Prostate gland (tissue), 2 donors: ENCODE data around the gene CFAP20.

Source experiments
- POLR2A ChIP-seq: fragments of 450-650 bp; IDR thresholded peaks from one replicate; pipeline ENCODE4 v1.6.1; 2016; ENCODE audit warnings: antibody characterized with exemption, mild to moderate bottlenecking
- POLR2AphosphoS5 ChIP-seq: sonication (generic); formaldehyde crosslinking; IDR thresholded peaks from one replicate; pipeline ENCODE4 v1.6.1; 2017; ENCODE audit warnings: antibody characterized with exemption
- TF ChIP-seq, protein P1 (sequence below), 4 experiments: fragments of 200-600 bp in 2 of 4; fragments of 450-650 bp in 2 of 4; sonication (generic) in 2 of 4; IDR thresholded peaks; 1 replicate in 3 of 4; 2 replicates in 1 of 4; pipeline ENCODE4 v1.5.1; 2016 to 2019; ENCODE audit warnings: antibody characterized with exemption in 4 of 4, mild to moderate bottlenecking in 2 of 4, moderate library complexity in 2 of 4

DNA sequence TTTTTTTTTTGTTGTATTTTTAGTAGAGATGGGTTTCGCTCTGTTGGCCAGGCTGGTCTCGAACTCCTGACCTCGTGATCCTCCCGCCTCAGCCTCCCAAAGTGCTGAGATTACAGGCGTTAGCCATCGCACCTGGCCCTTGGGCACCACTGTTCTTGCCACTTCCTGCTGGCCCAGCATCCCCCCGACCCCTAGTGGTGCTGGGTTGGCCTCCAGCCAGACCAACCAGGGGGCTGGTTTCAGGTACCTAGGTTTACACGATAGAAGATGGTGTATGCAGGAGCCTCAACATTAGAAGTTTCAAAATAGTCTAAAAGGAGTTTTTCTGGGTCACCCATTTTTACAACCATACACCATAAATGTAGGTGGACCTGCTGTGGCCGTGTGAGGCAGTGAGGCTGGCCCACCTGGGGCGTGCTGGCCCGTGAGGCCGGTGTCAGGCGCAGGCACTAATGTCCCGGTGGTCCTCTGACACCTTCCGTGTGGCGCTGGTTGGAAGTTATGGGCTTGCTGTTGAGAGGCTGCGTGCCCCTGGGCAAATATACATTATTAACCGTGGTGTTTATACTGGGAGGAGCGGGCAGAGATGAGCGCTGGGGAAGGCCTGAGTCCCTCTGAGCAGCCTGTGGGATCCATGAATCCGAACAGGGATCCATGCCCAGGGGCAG, 43.5 kb downstream of the CFAP20 start:
- TF ChIP-seq POLR2A (no peak), POLR2AphosphoS5 (no peak)
- TF ChIP-seq, protein P1, sequence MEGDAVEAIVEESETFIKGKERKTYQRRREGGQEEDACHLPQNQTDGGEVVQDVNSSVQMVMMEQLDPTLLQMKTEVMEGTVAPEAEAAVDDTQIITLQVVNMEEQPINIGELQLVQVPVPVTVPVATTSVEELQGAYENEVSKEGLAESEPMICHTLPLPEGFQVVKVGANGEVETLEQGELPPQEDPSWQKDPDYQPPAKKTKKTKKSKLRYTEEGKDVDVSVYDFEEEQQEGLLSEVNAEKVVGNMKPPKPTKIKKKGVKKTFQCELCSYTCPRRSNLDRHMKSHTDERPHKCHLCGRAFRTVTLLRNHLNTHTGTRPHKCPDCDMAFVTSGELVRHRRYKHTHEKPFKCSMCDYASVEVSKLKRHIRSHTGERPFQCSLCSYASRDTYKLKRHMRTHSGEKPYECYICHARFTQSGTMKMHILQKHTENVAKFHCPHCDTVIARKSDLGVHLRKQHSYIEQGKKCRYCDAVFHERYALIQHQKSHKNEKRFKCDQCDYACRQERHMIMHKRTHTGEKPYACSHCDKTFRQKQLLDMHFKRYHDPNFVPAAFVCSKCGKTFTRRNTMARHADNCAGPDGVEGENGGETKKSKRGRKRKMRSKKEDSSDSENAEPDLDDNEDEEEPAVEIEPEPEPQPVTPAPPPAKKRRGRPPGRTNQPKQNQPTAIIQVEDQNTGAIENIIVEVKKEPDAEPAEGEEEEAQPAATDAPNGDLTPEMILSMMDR (IDR thresholded peaks at IDR 0.05): no peak
